Lower leg skin (tissue), 4 donors: ENCODE data around the gene PRKAA2. TPM values are rescaled to one million over a fixed set of nuclear protein-coding genes. Genes with fewer than 3 reads are reported as not detected.
A peak's percentile ranks its signal among the peaks of the same experiment; 100 is the strongest.

Experiments
- DNase-seq, 2 donors: peaks; one replicate each; pipeline ENCODE4 v3.0.0-alpha.2; 2019; ENCODE audit warnings: low spot score in 2 of 2
- H3K4me3 ChIP-seq: fragments of 200-600 bp; sonication (generic); 2 replicates; pipeline ENCODE4 v1.5.1; 2017; ENCODE audit warnings: mild to moderate bottlenecking, low read depth; ENCODE audit not compliant: poor library complexity, severe bottlenecking
- CTCF ChIP-seq, 3 donors: fragments of 450-650 bp; IDR thresholded peaks; one replicate each; pipeline ENCODE4 v1.5.1; 2016; ENCODE audit warnings: antibody characterized with exemption in 3 of 3, mild to moderate bottlenecking in 3 of 3, moderate library complexity in 2 of 3
- POLR2A ChIP-seq, 2 donors: fragments of 450-650 bp; IDR thresholded peaks; one replicate each; pipeline ENCODE4 v1.6.1; 2016 to 2017; ENCODE audit warnings: antibody characterized with exemption in 2 of 2, mild to moderate bottlenecking in 1 of 2, moderate library complexity in 1 of 2
- WGBS, 2 donors: methylation state at CpG; one replicate each; pipeline ENCODE4 v1.1.5; 2018; 5-methylcytosine and 5-hydroxymethylcytosine counted together
- intact Hi-C: fragments of 100-400 bp; cut with DNase I; formaldehyde crosslinking; loops from one replicate; pipeline ENCODE4 v1.15.0; 2023; ENCODE audit warnings: low total_unique reads
- total RNA-seq, 4 donors: library from RNA; depleted of rRNA; stranded (reverse); fragments of >200 nt; gene quantifications; one replicate each; pipeline ENCODE4 v1.1.0, GENCODE V29; 2016

Gene PRKAA2
- total RNA-seq, 4 donors from 2014 or later = 0.69 to 2.1 (median 1.2) TPM

GRCh38 chr1:56639211-56639610, 5.9 kb upstream of the PRKAA2 start:
- no peak for TF ChIP-seq CTCF (IDR thresholded peaks at IDR 0.05)
- no peak for TF ChIP-seq POLR2A (IDR thresholded peaks at IDR 0.05)
- 22 to 31% methylated on average over 2 of the region's 2 CpGs for WGBS, 2 donors
- intact Hi-C loops = no loop called here

GRCh38 chr1:56643661-56644060, 1.5 kb upstream of the PRKAA2 start:
- no peak for TF ChIP-seq CTCF (IDR thresholded peaks at IDR 0.05)
- intact Hi-C loops = no loop called here
- H3K4me3 ChIP-seq = no peak overlapping the region
- no peak for DNase-seq

More at GRCh38 chr1:56639211-56639610, 5.9 kb upstream of the PRKAA2 start:
- no peak overlapping the region for H3K4me3 ChIP-seq
- no peak for DNase-seq

- intact Hi-C loops = no loop called here
- DNase-seq = no peak
- WGBS, 2 donors = 18% methylated on average over 23 of the region's 23 CpGs
- TF ChIP-seq CTCF (IDR thresholded peaks at IDR 0.05) (no peak), POLR2A (IDR thresholded peaks at IDR 0.05) (no peak)
- peak overlapping the region; percentile 56 for H3K4me3 ChIP-seq
These were observed 823 bp upstream of the PRKAA2 start for GRCh38 chr1:56644064-56644918.

GRCh38 chr1:56645677-56646305, 677 bp downstream of the PRKAA2 start:
- WGBS, 2 donors = 8 to 10% methylated on average over 13 to 18 of the region's 18 CpGs
- DNase-seq = no peak
- no peak for TF ChIP-seq CTCF (IDR thresholded peaks at IDR 0.05)
- no peak for TF ChIP-seq POLR2A (IDR thresholded peaks at IDR 0.05)
- intact Hi-C loops = no loop called here
- H3K4me3 ChIP-seq = peak overlapping the region; percentile 56

- WGBS, 2 donors = 48 to 59% methylated on average over 3 of the region's 3 CpGs
- TF ChIP-seq CTCF (IDR thresholded peaks at IDR 0.05) (no peak), POLR2A (IDR thresholded peaks at IDR 0.05) (no peak)
- intact Hi-C loops = no loop called here
- DNase-seq = no peak
- H3K4me3 ChIP-seq = no peak overlapping the region
These were observed 1.5 kb downstream of the PRKAA2 start for GRCh38 chr1:56646611-56647010.
